K562 treated with DMSO at 1 percent for 4 hours (cell line): ENCODE results near the gene FSHB. TPM values are rescaled to one million over a fixed set of nuclear protein-coding genes. Genes with fewer than 3 reads are reported as not detected.

Source experiments
- total RNA-seq: library from RNA; unstranded; fragments of 300-600 nt; gene quantifications from 2 replicates; pipeline ENCODE4 v1.2.3, GENCODE V29; 2022; ENCODE audit not compliant: insufficient read depth

The FSHB gene
- not detected in 2 replicates for total RNA-seq

DNA sequence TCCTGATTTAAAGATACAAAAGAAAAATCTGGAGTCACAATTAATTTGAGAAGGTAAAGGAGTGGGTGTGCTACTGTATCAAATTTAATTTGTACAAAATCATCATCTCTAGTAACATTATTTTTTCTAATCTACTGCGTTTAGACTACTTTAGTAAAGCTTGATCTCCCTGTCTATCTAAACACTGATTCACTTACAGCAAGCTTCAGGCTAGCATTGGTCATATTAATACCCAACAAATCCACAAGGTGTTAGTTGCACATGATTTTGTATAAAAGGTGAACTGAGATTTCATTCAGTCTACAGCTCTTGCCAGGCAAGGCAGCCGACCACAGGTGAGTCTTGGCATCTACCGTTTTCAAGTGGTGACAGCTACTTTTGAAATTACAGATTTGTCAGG lies at the start of gene FSHB:
FSHB (plus strand) TSS at position 301 of the 400 bp plus-strand sequence. CDS start 889 bp downstream, outside the sequence.

Other genes with a start within 250 kb of the FSHB start
- not detected in 2 replicates for gene KCNA4, start 214.0 kb upstream of the FSHB start, total RNA-seq
- 6.1 and 9.6 TPM in 2 replicates for gene ARL14EP, start 92.1 kb downstream of the FSHB start, total RNA-seq